ENCODE data around the gene CTNNA1.

DNA sequence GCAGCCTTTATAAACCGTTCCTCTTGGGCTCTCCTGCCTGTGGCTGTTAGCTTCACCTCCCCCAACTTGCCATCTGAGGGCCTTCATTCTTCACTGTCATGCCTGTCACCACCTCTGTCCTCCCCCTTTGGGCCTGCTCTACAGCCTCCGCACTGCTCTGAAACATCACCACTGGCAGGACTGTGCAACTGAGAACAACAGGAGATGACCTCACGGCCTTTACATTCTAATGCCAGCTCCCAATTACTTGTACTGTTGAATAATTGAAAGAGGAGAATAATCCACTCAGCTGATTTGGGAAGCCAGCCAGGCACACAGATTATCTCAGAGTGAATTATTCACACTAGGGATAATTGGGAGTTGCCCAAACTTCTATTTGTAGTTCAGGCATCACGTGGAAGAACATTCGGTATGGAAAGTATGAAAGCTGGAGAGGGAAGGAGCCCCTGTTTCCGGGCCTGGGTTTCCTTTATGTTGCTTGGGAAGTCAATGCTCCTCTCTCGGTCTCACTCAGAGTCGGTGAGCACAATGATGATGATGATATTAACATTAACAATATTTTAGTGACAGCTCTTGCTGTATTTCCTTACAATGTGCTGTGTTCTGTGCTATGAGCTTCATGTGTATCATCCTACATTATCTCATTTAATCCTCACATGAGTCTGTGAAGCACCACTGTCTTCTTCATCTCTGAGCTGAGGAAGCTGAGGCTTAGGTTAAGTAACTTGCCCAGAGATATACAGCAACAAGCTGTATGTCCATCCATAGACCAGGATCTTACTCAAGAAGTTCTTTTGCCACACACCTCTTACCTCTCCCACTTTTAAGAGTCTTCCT, 221.2 kb downstream of the CTNNA1 start:
- TF ChIP-seq, protein P1, sequence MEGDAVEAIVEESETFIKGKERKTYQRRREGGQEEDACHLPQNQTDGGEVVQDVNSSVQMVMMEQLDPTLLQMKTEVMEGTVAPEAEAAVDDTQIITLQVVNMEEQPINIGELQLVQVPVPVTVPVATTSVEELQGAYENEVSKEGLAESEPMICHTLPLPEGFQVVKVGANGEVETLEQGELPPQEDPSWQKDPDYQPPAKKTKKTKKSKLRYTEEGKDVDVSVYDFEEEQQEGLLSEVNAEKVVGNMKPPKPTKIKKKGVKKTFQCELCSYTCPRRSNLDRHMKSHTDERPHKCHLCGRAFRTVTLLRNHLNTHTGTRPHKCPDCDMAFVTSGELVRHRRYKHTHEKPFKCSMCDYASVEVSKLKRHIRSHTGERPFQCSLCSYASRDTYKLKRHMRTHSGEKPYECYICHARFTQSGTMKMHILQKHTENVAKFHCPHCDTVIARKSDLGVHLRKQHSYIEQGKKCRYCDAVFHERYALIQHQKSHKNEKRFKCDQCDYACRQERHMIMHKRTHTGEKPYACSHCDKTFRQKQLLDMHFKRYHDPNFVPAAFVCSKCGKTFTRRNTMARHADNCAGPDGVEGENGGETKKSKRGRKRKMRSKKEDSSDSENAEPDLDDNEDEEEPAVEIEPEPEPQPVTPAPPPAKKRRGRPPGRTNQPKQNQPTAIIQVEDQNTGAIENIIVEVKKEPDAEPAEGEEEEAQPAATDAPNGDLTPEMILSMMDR (IDR thresholded peaks at IDR 0.05) = no peak
- no peak for TF ChIP-seq POLR2A (IDR thresholded peaks at IDR 0.05)

Measured in adrenal gland (tissue), 5 donors.